ENCODE data around the gene TFCP2L1.

TFCP2L1 gene

GRCh38 chr2:121219866-121220265 is 65.1 kb downstream of the TFCP2L1 start:
- no peak for DNase-seq (ENCODE audit: low read depth)
- no peak for TF ChIP-seq CTCF (conservative IDR thresholded peaks at IDR 0.05; ENCODE audit: low read depth, low read length)
- no peak overlapping the region for H3K4me3 ChIP-seq (ENCODE audit: low read length)

DNA sequence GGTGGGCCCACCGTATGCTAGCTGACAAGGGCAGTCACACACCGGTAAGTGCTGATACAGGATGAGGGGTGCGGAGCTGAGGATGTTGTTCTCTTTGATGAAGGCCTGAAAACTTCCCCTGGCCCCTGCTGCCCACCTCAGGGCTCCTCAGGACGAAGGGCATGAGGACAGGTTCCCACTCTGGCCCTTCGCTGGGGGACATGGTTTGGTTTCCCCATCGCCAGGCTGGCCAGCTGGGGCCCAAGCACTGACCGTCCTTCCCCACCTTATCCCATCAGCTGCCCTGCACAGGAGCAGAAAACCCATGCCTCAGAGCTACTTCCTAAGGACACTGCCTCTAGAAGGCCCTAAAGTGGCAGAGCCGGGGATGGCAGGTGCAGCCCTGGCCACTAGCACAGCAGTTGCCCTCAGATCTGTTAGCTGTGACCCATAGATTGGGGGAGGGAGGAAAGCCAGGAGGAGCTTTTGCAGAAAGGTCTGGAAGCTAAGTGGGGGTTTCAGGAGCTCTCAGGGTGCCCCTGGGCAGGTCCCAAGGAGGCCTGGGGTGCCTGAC is 66.5 kb downstream of the TFCP2L1 start:
- no peak for TF ChIP-seq CTCF (conservative IDR thresholded peaks at IDR 0.05; ENCODE audit: low read depth, low read length)
- no peak for DNase-seq (ENCODE audit: low read depth)
- no peak overlapping the region for H3K4me3 ChIP-seq (ENCODE audit: low read length)

GRCh38 chr2:121217627-121218026 is 67.4 kb downstream of the TFCP2L1 start:
- TF ChIP-seq CTCF (conservative IDR thresholded peaks at IDR 0.05; ENCODE audit: low read depth, low read length): no peak

DNA sequence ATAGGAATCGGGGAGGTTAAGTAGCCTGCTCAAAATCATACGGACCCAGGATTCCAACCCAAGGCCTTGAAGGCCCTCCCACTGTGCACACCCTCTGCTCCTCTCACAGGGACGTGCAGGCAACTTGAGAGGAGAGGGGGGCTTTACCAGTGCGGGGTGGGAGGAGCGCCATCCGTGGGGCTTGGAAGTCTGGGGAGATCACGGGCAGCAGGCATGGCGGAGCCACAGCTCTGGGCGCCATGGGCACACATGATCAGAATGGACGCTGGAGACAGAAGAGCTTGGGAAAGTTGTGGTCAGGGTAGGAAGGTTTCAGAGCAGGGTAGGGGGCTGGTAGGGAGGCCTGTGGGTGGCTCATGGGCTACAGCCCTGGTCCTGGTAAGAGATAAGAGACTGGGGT is 70.7 kb downstream of the TFCP2L1 start:
- TF ChIP-seq CTCF (conservative IDR thresholded peaks at IDR 0.05; ENCODE audit: low read depth, low read length): no peak
- H3K4me3 ChIP-seq (ENCODE audit: low read length): no peak overlapping the region
- DNase-seq (ENCODE audit: low read depth): no peak

More at GRCh38 chr2:121217627-121218026, 67.4 kb downstream of the TFCP2L1 start:
- DNase-seq (ENCODE audit: low read depth): no peak
- H3K4me3 ChIP-seq (ENCODE audit: low read length): no peak overlapping the region

GRCh38 chr2:121213386-121213785 is 71.6 kb downstream of the TFCP2L1 start:
- no peak for TF ChIP-seq CTCF (conservative IDR thresholded peaks at IDR 0.05; ENCODE audit: low read depth, low read length)
- no peak for DNase-seq (ENCODE audit: low read depth)
- no peak overlapping the region for H3K4me3 ChIP-seq (ENCODE audit: low read length)

- no peak overlapping the region for H3K4me3 ChIP-seq (ENCODE audit: low read length)
These were observed 72.2 kb downstream of the TFCP2L1 start for GRCh38 chr2:121212661-121213325.

More at GRCh38 chr2:121212661-121213325, 72.2 kb downstream of the TFCP2L1 start:
- no peak for DNase-seq (ENCODE audit: low read depth)
- no peak for TF ChIP-seq CTCF (conservative IDR thresholded peaks at IDR 0.05; ENCODE audit: low read depth, low read length)

Measured in retinal pigment epithelial cell (primary cell).